Head of caudate nucleus (tissue), 42 donors: ENCODE data around the gene RNF175.
A peak's percentile ranks its signal among the peaks of the same experiment; 100 is the strongest.

ENCODE experiments used
- DNase-seq, 42 donors: peaks; one replicate each; pipeline versions ENCODE4 v3.0.0 to v3.0.0-alpha.2; 2020 to 2021; ENCODE audit warnings: mixed read lengths in 7 of 42
- intact Hi-C: fragments of 100-400 bp; cut with DNase I; formaldehyde crosslinking; loops from one replicate; pipeline ENCODE4 v1.15.0; 2022

RNF175 gene

GRCh38 chr4:153759407-153760316, at the start of gene RNF175:
Gene RNF175, minus strand, starts transcription at chr4:153760024. Its CDS starts 162 bp downstream, at chr4:153759862.
- intact Hi-C loops, result loop anchor here (10.0 kb wide), 2 partner anchors 125 to 415 kb away; partner anchors contain the start of gene MND1
- peak in 38 of 42 donors; percentile 17 to 77 (median 43) for DNase-seq

GRCh38 chr4:153809307-153809706, 49.5 kb upstream of the RNF175 start:
- no peak for DNase-seq
- intact Hi-C loops, result no loop called here

- no peak for DNase-seq
- intact Hi-C loops, result no loop called here
Observed at GRCh38 chr4:153808175-153808574, 48.4 kb upstream of the RNF175 start.

GRCh38 chr4:153806073-153806472, 46.2 kb upstream of the RNF175 start:
- DNase-seq, result no peak
- intact Hi-C loops, result no loop called here

- intact Hi-C loops, result no loop called here
- no peak for DNase-seq
Observed at GRCh38 chr4:153804722-153805121, 44.9 kb upstream of the RNF175 start.

GRCh38 chr4:153799694-153800074, 39.9 kb upstream of the RNF175 start:
- DNase-seq, result no peak
- intact Hi-C loops, result no loop called here

- no peak for DNase-seq
- intact Hi-C loops, result no loop called here
Observed at GRCh38 chr4:153798901-153799693, 39.3 kb upstream of the RNF175 start.

- intact Hi-C loops, result no loop called here
- DNase-seq, result no peak
Observed at GRCh38 chr4:153798420-153798819, 38.6 kb upstream of the RNF175 start.

- no peak for DNase-seq
- intact Hi-C loops, result no loop called here
Observed at GRCh38 chr4:153794006-153794405, 34.2 kb upstream of the RNF175 start.

- intact Hi-C loops, result no loop called here
- no peak for DNase-seq
Observed at GRCh38 chr4:153792618-153793247, 32.9 kb upstream of the RNF175 start.

GRCh38 chr4:153791746-153792617, 32.2 kb upstream of the RNF175 start:
- DNase-seq, result peak; percentile 43 to 88 (median 73)
- intact Hi-C loops, result no loop called here

GRCh38 chr4:153790962-153791551, 31.2 kb upstream of the RNF175 start:
- DNase-seq, result peak in 23 of 42 donors; percentile 5 to 52 (median 33)
- intact Hi-C loops, result no loop called here

- intact Hi-C loops, result no loop called here
- no peak for DNase-seq
Observed at GRCh38 chr4:153790500-153790865, 30.7 kb upstream of the RNF175 start.

- peak in 9 of 42 donors; percentile 11 to 34 (median 21) for DNase-seq
- intact Hi-C loops, result no loop called here
Observed at GRCh38 chr4:153789741-153790499, 30.1 kb upstream of the RNF175 start.

GRCh38 chr4:153788413-153789276, 28.8 kb upstream of the RNF175 start, which contains the start of gene SFRP2:
Gene SFRP2, minus strand, starts transcription at chr4:153789083. Its CDS starts 248 bp downstream, at chr4:153788835.
- peak in 11 of 42 donors; percentile 9 to 39 (median 16) for DNase-seq
- intact Hi-C loops, result no loop called here

- DNase-seq, result no peak
- intact Hi-C loops, result no loop called here
Observed at GRCh38 chr4:153788051-153788412, 28.2 kb upstream of the RNF175 start.

GRCh38 chr4:153787575-153787974, 27.8 kb upstream of the RNF175 start:
- no peak for DNase-seq
- intact Hi-C loops, result no loop called here
